WTC11 (cell line): ENCODE results near the gene KCND2.

ENCODE experiments used
- ATF3 ChIP-seq: sonication (generic); formaldehyde crosslinking; conservative IDR thresholded peaks from 2 replicates; pipeline ENCODE4 v1.8.1; 2022; ENCODE audit warnings: mild to moderate bottlenecking, missing genetic modification reagents
- CBFB ChIP-seq: sonication (generic); formaldehyde crosslinking; IDR thresholded peaks from 2 replicates; pipeline ENCODE4 v1.8.1; 2022; ENCODE audit warnings: mild to moderate bottlenecking, low read depth, missing genetic modification reagents
- CREM ChIP-seq: sonication (generic); formaldehyde crosslinking; IDR thresholded peaks from 2 replicates; pipeline ENCODE4 v1.8.1; 2022; ENCODE audit warnings: mild to moderate bottlenecking, missing genetic modification reagents, moderate library complexity
- CTCF ChIP-seq: fragments of 200-600 bp; IDR thresholded peaks from 2 replicates; pipeline ENCODE4 v1.8.0; 2022; ENCODE audit warnings: antibody characterized with exemption
- FOXJ3 ChIP-seq: sonication (generic); formaldehyde crosslinking; IDR thresholded peaks from 2 replicates; pipeline ENCODE4 v1.9.0; 2021; ENCODE audit warnings: missing genetic modification reagents, mild to moderate bottlenecking, borderline replicate concordance
- IRF1 ChIP-seq: sonication (generic); formaldehyde crosslinking; IDR thresholded peaks from 2 replicates; pipeline ENCODE4 v1.8.0; 2023; ENCODE audit warnings: missing genetic modification reagents
- IRF2 ChIP-seq: sonication (generic); formaldehyde crosslinking; IDR thresholded peaks from 2 replicates; pipeline ENCODE4 v1.8.0; 2022; ENCODE audit warnings: low read depth, missing genetic modification reagents, borderline replicate concordance
- MAX ChIP-seq: sonication (generic); formaldehyde crosslinking; IDR thresholded peaks from 2 replicates; pipeline ENCODE4 v1.8.0; 2022; ENCODE audit warnings: mild to moderate bottlenecking, missing genetic modification reagents
- PRRX2 ChIP-seq: fragments of 250-450 bp; sonication (Bioruptor Pico); IDR thresholded peaks from 2 replicates; pipeline ENCODE4 v1.8.0; 2021; ENCODE audit warnings: mild to moderate bottlenecking
- RELA ChIP-seq: sonication (generic); formaldehyde crosslinking; IDR thresholded peaks from 2 replicates; pipeline ENCODE4 v1.8.1; 2022; ENCODE audit warnings: missing genetic modification reagents, mild to moderate bottlenecking, borderline replicate concordance
- TCF7 ChIP-seq: sonication (generic); formaldehyde crosslinking; IDR thresholded peaks from 2 replicates; pipeline ENCODE4 v1.8.0; 2022; ENCODE audit warnings: mild to moderate bottlenecking, low read depth, missing genetic modification reagents, moderate library complexity
- ZNF512 ChIP-seq: sonication (generic); formaldehyde crosslinking; IDR thresholded peaks from 2 replicates; pipeline ENCODE4 v1.8.1; 2022; ENCODE audit warnings: missing genetic modification reagents, borderline replicate concordance

- TF ChIP-seq ATF3 (no peak), CREM (CRISPR knock-in tag) (no peak), CTCF (no peak), MAX (no peak), CBFB (CRISPR knock-in tag) (no peak), ZNF512 (CRISPR knock-in tag) (no peak), RELA (no peak), PRRX2 (CRISPR knock-in tag) (no peak), TCF7 (no peak), FOXJ3 (CRISPR knock-in tag) (no peak), IRF1 (CRISPR knock-in tag) (no peak), IRF2 (CRISPR knock-in tag) (no peak)
Measured at GRCh38 chr7:120226188-120226587, 46.8 kb upstream of the KCND2 start.
